T-helper 2 cell treated with Interferon-gamma antibody and Interleukin-4, amounts not matched to agents 5 μg/mL and 100 μg/mL, for 36 hours (primary cell): Measurements from ENCODE around the gene ACTN2.

Source experiments
- DNase-seq: peaks from one replicate; pipeline ENCODE4 v3.0.0; 2021; ENCODE audit warnings: low spot score
- H3K27ac Mint-ChIP-seq: one replicate; pipeline ENCODE4 v1.8.0; 2021; ENCODE audit warnings: mild to moderate bottlenecking, mixed read lengths
- H3K27me3 Mint-ChIP-seq: one replicate; pipeline ENCODE4 v1.8.0; 2021; ENCODE audit warnings: low read depth, mixed read lengths
- H3K36me3 Mint-ChIP-seq: one replicate; pipeline ENCODE4 v1.8.0; 2021; ENCODE audit warnings: low read depth, mixed read lengths
- H3K4me1 Mint-ChIP-seq: one replicate; pipeline ENCODE4 v1.8.0; 2021; ENCODE audit warnings: low read depth, mixed read lengths
- H3K4me3 Mint-ChIP-seq: one replicate; pipeline ENCODE4 v1.8.0; 2022; ENCODE audit warnings: mild to moderate bottlenecking, moderate library complexity, mixed read lengths
- H3K9me3 Mint-ChIP-seq: one replicate; pipeline ENCODE4 v1.8.0; 2021; ENCODE audit warnings: mixed read lengths

ACTN2 gene

GRCh38 chr1:236677641-236678235 is 8.6 kb upstream of the ACTN2 start:
- no peak overlapping the region for H3K4me3 Mint-ChIP-seq
- DNase-seq, result no peak
- H3K9me3 Mint-ChIP-seq, result no peaks in the 10 kb centered on the region

GRCh38 chr1:236681219-236681618 is 5.1 kb upstream of the ACTN2 start:
- Mint-ChIP-seq H3K9me3 (no peaks in the 10 kb centered on the region), H3K4me1 (peaks cover 5% of the 10 kb centered on the region), H3K4me3 (no peak overlapping the region), H3K27me3 (peaks cover 43% of the 10 kb centered on the region), H3K36me3 (no peaks in the 10 kb centered on the region), H3K27ac (no peak overlapping the region)
- no peak for DNase-seq

More at GRCh38 chr1:236677641-236678235, 8.6 kb upstream of the ACTN2 start:
- Mint-ChIP-seq H3K36me3 (no peaks in the 10 kb centered on the region), H3K27ac (no peak overlapping the region), H3K27me3 (peaks cover 32% of the 10 kb centered on the region), H3K4me1 (no peaks in the 10 kb centered on the region)

DNA sequence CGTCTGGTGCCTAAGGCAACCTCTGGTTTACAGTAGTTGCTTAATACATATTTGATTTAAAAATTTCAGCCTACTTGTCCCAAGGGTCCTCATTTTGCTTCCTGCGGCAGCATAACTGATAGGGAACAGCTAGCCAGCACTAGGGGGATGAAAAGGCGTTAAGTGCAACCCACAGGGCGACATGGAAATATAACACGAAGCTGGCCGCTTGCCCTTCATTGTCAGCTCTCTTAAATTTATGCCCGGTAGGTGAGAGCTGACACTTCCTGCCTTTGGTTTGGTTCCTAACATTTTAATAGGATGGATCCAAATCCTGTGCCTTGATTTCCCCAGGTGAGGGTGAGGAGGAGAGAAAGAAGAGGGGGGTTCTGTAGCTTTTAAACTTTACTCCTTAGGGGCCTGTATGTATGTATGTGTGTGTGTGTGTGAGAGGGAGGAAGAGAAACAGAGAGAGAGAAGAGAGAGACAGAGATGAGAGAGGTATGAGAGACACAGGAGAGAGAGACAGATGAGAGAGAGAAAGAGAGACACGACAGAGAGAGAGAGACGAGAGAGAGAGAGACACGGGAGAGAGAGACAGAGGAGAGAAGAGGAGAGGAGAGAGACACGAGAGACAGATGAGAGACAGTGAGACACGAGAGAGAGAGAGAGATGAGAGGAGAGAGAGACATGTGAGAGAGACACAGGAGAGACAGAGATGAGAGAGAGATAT is 938 bp upstream of the ACTN2 start:
- Mint-ChIP-seq H3K9me3 (no peaks in the 10 kb centered on the region), H3K4me1 (peaks cover 9% of the 10 kb centered on the region), H3K27me3 (peaks cover 57% of the 10 kb centered on the region), H3K36me3 (no peaks in the 10 kb centered on the region), H3K27ac (no peak overlapping the region), H3K4me3 (peak overlapping the region; percentile 71)
- DNase-seq, result no peak

- H3K4me1 Mint-ChIP-seq, result peaks cover 9% of the 10 kb centered on the region
- H3K36me3 Mint-ChIP-seq, result no peaks in the 10 kb centered on the region
- H3K27me3 Mint-ChIP-seq, result peaks cover 51% of the 10 kb centered on the region
- H3K27ac Mint-ChIP-seq, result no peak overlapping the region
- no peaks in the 10 kb centered on the region for H3K9me3 Mint-ChIP-seq
- no peak for DNase-seq
- peak overlapping the region; percentile 54 for H3K4me3 Mint-ChIP-seq
Measured at GRCh38 chr1:236686815-236687160, 489 bp downstream of the ACTN2 start.

GRCh38 chr1:236687273-236687672 is 974 bp downstream of the ACTN2 start:
- peaks cover 9% of the 10 kb centered on the region for H3K4me1 Mint-ChIP-seq
- H3K36me3 Mint-ChIP-seq, result no peaks in the 10 kb centered on the region
- no peak for DNase-seq
- peak overlapping the region; percentile 54 for H3K4me3 Mint-ChIP-seq
- H3K27me3 Mint-ChIP-seq, result peaks cover 51% of the 10 kb centered on the region
- no peaks in the 10 kb centered on the region for H3K9me3 Mint-ChIP-seq
- no peak overlapping the region for H3K27ac Mint-ChIP-seq

- no peak for DNase-seq
- Mint-ChIP-seq H3K36me3 (no peaks in the 10 kb centered on the region), H3K4me3 (no peak overlapping the region), H3K27ac (no peak overlapping the region), H3K9me3 (no peaks in the 10 kb centered on the region), H3K27me3 (peaks cover 43% of the 10 kb centered on the region), H3K4me1 (peaks cover 9% of the 10 kb centered on the region)
Measured at GRCh38 chr1:236688705-236689104, 2.4 kb downstream of the ACTN2 start.

DNA sequence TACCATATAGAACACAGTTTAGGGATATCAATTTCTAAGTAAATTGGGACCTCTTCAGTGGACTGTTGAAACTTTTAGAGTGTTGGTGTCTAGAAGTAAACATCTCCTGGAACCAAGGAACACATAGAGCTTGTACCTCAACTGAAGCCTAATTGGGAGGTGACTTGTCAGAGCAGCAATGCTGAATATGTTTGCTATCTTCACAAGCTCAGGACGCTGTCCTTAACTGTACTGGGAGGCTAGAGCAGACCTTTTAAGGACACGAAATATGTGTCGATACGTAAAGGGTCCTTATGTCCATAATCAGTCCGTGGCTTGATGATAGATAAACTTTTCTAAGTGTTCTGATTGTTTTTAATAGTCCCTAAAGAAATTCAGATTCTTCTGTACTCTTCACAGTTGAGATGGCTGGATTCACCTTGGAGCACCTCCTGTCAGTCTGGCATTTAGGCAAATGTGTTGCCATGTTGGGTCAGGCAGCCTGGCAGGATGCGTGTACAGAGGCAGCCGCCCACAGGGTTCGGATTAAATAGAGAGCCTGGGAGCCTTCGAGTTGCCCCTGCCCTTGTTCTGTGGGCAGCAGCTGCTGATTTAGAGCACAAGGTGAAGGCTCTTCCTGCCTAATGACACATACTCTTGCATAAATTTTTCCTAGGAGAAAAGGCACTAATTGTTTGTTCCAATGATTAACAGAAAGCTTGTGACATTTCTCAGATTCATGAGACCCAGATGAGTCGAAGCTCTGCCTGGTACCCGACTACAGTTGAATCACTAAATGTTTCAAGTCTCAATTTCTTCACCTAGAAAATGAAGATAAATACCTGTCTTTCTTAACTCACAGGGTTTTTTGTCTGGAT is 3.6 kb downstream of the ACTN2 start:
- Mint-ChIP-seq H3K27ac (no peak overlapping the region), H3K9me3 (no peaks in the 10 kb centered on the region), H3K27me3 (peaks cover 41% of the 10 kb centered on the region), H3K4me1 (peaks cover 9% of the 10 kb centered on the region), H3K4me3 (no peak overlapping the region), H3K36me3 (no peaks in the 10 kb centered on the region)
- DNase-seq, result no peak

DNA sequence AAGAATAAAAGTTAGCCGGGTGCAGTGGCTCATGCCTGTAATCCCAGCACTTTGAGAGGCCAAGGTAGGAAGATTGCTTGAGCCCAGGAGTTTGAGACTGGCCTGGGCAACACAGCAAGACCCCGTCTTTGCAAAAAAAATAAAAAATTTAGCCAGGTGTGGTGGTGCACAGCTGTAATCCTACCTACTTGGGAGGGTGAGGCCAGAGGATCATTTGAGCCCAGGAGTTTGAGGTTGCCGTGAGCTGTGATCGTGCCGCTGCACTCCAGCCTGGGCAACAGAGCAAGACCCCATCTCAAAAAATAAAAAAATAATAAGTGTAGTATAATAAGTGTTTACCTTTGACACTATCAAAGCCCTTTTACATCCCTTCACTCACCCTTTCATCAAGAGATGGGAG is 5.0 kb downstream of the ACTN2 start:
- H3K27me3 Mint-ChIP-seq, result peaks cover 33% of the 10 kb centered on the region
- no peaks in the 10 kb centered on the region for H3K9me3 Mint-ChIP-seq
- H3K36me3 Mint-ChIP-seq, result no peaks in the 10 kb centered on the region
- no peak for DNase-seq
- H3K4me1 Mint-ChIP-seq, result peaks cover 4% of the 10 kb centered on the region
- H3K4me3 Mint-ChIP-seq, result no peak overlapping the region
- H3K27ac Mint-ChIP-seq, result no peak overlapping the region

- Mint-ChIP-seq H3K4me1 (peaks cover 3% of the 10 kb centered on the region), H3K36me3 (no peaks in the 10 kb centered on the region), H3K4me3 (no peak overlapping the region), H3K27me3 (peaks cover 30% of the 10 kb centered on the region), H3K27ac (no peak overlapping the region), H3K9me3 (no peaks in the 10 kb centered on the region)
- DNase-seq, result no peak
Measured at GRCh38 chr1:236692128-236692527, 5.8 kb downstream of the ACTN2 start.

DNA sequence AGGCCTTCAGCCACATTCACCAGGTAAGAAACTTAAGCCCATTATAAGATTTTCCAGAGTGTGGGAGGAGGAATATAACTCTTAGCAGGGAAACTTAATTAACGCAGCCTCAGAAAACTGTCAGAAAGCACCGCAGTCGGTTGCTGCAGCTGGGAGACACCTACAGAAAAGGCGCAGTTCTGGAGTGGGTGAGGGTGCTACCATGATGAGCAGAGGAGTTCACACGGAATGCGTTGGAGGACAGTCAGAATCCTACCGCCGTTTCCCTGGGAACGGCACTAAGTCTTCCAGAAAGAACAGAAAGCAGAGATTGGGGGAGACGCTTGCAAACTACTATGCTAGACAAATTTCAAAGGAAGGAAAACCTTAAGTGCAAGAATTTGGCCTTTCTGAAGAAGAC is 6.4 kb downstream of the ACTN2 start:
- H3K36me3 Mint-ChIP-seq, result no peaks in the 10 kb centered on the region
- H3K27me3 Mint-ChIP-seq, result peaks cover 28% of the 10 kb centered on the region

DNA sequence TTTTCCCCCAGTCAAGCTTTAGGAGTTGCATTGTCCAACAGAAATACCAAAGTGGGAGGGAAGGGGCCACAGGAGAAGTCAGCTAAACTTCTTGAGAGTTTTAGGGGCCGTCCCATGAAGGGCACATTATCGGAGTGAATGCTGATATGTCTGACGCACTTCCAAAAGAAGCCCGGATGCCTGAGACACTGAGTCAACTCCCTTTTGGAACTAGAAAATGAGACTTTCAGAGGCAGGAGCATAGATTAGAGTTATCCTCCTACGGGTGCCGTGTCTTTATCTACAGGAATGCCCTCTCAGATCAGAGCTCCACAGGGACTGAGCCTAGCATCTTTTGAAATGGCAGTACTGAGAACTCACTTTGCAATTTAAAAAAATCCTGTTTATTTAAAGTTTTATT is 13.1 kb downstream of the ACTN2 start:
- peaks cover 24% of the 10 kb centered on the region for H3K27me3 Mint-ChIP-seq
- no peaks in the 10 kb centered on the region for H3K36me3 Mint-ChIP-seq
- no peak for DNase-seq
- H3K4me3 Mint-ChIP-seq, result no peak overlapping the region
- no peaks in the 10 kb centered on the region for H3K9me3 Mint-ChIP-seq
- H3K4me1 Mint-ChIP-seq, result no peaks in the 10 kb centered on the region
- H3K27ac Mint-ChIP-seq, result no peak overlapping the region

More for the DNA sequence above, 6.4 kb downstream of the ACTN2 start:
- DNase-seq, result no peak
- no peak overlapping the region for H3K27ac Mint-ChIP-seq
- H3K4me1 Mint-ChIP-seq, result no peaks in the 10 kb centered on the region
- H3K4me3 Mint-ChIP-seq, result no peak overlapping the region
- no peaks in the 10 kb centered on the region for H3K9me3 Mint-ChIP-seq

DNA sequence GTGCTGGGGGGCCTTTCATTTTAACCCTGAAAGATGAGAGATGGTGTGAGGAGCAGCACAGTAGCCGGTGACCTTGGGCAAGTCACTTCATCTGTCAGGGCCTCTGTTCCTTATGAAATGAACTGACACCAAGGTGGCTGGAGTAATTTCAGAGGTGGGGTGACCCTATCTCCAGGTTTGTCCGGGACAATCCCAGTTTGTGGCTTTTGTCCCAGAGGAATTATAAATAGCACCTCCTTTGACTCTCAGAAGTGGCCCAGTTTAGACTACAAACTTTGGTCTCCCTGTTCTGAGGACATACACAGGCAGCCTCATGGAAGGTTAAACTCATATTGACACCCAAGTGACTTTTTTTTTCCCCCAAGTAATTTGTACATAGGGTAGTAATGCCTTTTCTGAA is 14.6 kb downstream of the ACTN2 start:
- Mint-ChIP-seq H3K4me1 (no peaks in the 10 kb centered on the region), H3K27ac (no peak overlapping the region), H3K36me3 (no peaks in the 10 kb centered on the region), H3K9me3 (no peaks in the 10 kb centered on the region), H3K4me3 (no peak overlapping the region), H3K27me3 (peaks cover 24% of the 10 kb centered on the region)
- no peak for DNase-seq

DNA sequence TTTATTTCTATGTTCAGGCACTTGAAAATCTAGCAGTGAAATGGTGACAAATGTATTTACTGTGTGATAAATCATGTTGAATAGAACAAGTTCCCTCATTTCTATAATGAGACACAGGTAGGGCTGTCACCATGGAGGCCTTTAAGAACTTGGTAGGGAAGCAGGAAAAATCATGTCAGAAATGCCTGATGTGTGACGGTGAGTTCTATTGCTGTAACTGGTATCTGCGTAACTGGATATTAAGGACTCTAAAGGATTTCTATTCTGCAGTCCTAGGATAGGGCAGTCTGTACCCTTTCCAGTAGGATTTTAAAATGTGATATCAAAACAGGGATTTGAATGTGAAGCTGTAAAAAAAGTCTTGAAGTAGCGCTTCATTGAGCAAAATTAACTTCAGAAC is 15.5 kb downstream of the ACTN2 start:
- H3K9me3 Mint-ChIP-seq, result no peaks in the 10 kb centered on the region
- H3K36me3 Mint-ChIP-seq, result no peaks in the 10 kb centered on the region
- no peak overlapping the region for H3K4me3 Mint-ChIP-seq
- H3K27me3 Mint-ChIP-seq, result peaks cover 24% of the 10 kb centered on the region
- H3K4me1 Mint-ChIP-seq, result no peaks in the 10 kb centered on the region
- no peak for DNase-seq
- H3K27ac Mint-ChIP-seq, result no peak overlapping the region

DNA sequence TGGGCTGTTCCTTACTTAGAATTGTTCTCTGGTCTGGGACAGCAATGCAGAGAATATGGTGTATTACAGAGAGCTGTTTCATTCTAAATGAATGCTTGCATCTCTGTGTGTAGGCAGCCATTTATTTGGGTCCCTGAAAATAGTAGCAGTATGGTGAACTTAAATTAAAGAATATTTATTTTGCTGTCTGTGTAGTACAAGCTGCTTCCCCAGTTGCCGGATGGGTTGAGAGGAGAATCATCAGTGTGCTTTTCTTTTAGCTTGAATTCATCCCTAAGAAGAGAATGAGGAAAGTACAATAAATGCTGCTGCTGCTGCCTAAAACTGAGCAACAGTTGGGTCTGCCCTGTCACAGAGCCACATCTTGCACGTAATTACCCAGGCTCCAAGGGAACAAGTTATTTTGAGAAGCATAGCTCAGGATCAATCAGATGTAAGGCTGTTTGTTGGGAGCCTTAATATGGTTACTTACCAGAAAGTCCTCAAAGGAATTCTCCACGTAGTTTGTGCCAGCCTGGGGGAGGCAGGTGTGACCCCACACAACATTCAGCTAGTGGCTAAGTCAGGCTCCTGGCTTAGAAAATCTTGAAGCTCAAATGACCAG is 16.6 kb downstream of the ACTN2 start:
- no peak overlapping the region for H3K27ac Mint-ChIP-seq

More for the DNA sequence above, 16.6 kb downstream of the ACTN2 start:
- no peaks in the 10 kb centered on the region for H3K4me1 Mint-ChIP-seq
- H3K9me3 Mint-ChIP-seq, result no peaks in the 10 kb centered on the region
- no peak overlapping the region for H3K4me3 Mint-ChIP-seq
- H3K27me3 Mint-ChIP-seq, result peaks cover 19% of the 10 kb centered on the region
- DNase-seq, result no peak
- H3K36me3 Mint-ChIP-seq, result no peaks in the 10 kb centered on the region
